ENCODE data around the gene PI16.
A peak's percentile ranks its signal among the peaks of the same experiment; 100 is the strongest.
"Not testable (repeated sequence)": the region's sequence is repeated elsewhere in the genome, so short reads cannot be mapped to it uniquely, and the experiment has no call there.

Gene PI16

GRCh38 chr6:36980876-36981619, 26.5 kb downstream of the PI16 start:
- Mint-ChIP-seq H3K4me1 (peaks cover 22% of the 10 kb centered on the region), H3K36me3 (ENCODE audit: low read depth) (peaks cover 25% of the 10 kb centered on the region), H3K4me3 (no peak overlapping the region), H3K27ac (no peak overlapping the region), H3K9me3 (no peaks in the 10 kb centered on the region), H3K27me3 (no peaks in the 10 kb centered on the region)
- no peak for ATAC-seq
- no peak for DNase-seq

GRCh38 chr6:36983538-36983937, 29.0 kb downstream of the PI16 start:
- no peaks in the 10 kb centered on the region for H3K9me3 Mint-ChIP-seq
- H3K4me1 Mint-ChIP-seq: peaks cover 33% of the 10 kb centered on the region
- H3K27me3 Mint-ChIP-seq: no peaks in the 10 kb centered on the region
- DNase-seq (no peak), ATAC-seq (no peak)
- no peak overlapping the region for H3K4me3 Mint-ChIP-seq
- peaks cover 16% of the 10 kb centered on the region for H3K36me3 Mint-ChIP-seq (ENCODE audit: low read depth)
- no peak overlapping the region for H3K27ac Mint-ChIP-seq

- ATAC-seq (peak; percentile 34), DNase-seq (peak; percentile 73)
- no peaks in the 10 kb centered on the region for H3K27me3 Mint-ChIP-seq
- H3K36me3 Mint-ChIP-seq (ENCODE audit: low read depth): peaks cover 11% of the 10 kb centered on the region
- no peaks in the 10 kb centered on the region for H3K9me3 Mint-ChIP-seq
- H3K27ac Mint-ChIP-seq: no peak overlapping the region
- H3K4me1 Mint-ChIP-seq: peaks cover 30% of the 10 kb centered on the region
- H3K4me3 Mint-ChIP-seq: no peak overlapping the region
These were observed 30.3 kb downstream of the PI16 start for GRCh38 chr6:36984581-36985416.

- DNase-seq: no peak
- H3K36me3 Mint-ChIP-seq (ENCODE audit: low read depth): peaks cover 9% of the 10 kb centered on the region
- ATAC-seq: no peak
- no peak overlapping the region for H3K4me3 Mint-ChIP-seq
- H3K9me3 Mint-ChIP-seq: no peaks in the 10 kb centered on the region
- peaks cover 25% of the 10 kb centered on the region for H3K4me1 Mint-ChIP-seq
- no peak overlapping the region for H3K27ac Mint-ChIP-seq
- H3K27me3 Mint-ChIP-seq: no peaks in the 10 kb centered on the region
These were observed 30.9 kb downstream of the PI16 start for GRCh38 chr6:36985417-36985807.

GRCh38 chr6:36985808-36986703, 31.5 kb downstream of the PI16 start, which contains the start of gene MTCH1:
Gene MTCH1, minus strand, starts transcription at chr6:36986196. Its CDS starts 23 bp downstream, at chr6:36986173.
- Mint-ChIP-seq H3K27ac (peak within 1 kb of the TSS; percentile 95), H3K9me3 (no peaks in the 10 kb centered on the region), H3K4me3 (peak within 1 kb of the TSS; percentile 98), H3K27me3 (no peaks in the 10 kb centered on the region), H3K36me3 (ENCODE audit: low read depth) (peaks cover 7% of the 10 kb centered on the region), H3K4me1 (peaks cover 21% of the 10 kb centered on the region)
- ATAC-seq (peak; percentile 86), DNase-seq (peak; percentile 88)

GRCh38 chr6:36986704-36987047, 32.1 kb downstream of the PI16 start:
- DNase-seq: no peak
- ATAC-seq: no peak
- Mint-ChIP-seq H3K27me3 (no peaks in the 10 kb centered on the region), H3K27ac (peak overlapping the region; percentile 95), H3K9me3 (no peaks in the 10 kb centered on the region), H3K4me1 (peaks cover 16% of the 10 kb centered on the region), H3K4me3 (peak overlapping the region; percentile 98), H3K36me3 (ENCODE audit: low read depth) (peaks cover 6% of the 10 kb centered on the region)

GRCh38 chr6:36989264-36989663, 34.7 kb downstream of the PI16 start:
- no peaks in the 10 kb centered on the region for H3K9me3 Mint-ChIP-seq
- H3K36me3 Mint-ChIP-seq (ENCODE audit: low read depth): peaks cover 2% of the 10 kb centered on the region
- ATAC-seq (no peak), DNase-seq (no peak)
- H3K4me3 Mint-ChIP-seq: no peak overlapping the region
- peaks cover 2% of the 10 kb centered on the region for H3K27me3 Mint-ChIP-seq
- H3K4me1 Mint-ChIP-seq: peaks cover 12% of the 10 kb centered on the region
- no peak overlapping the region for H3K27ac Mint-ChIP-seq

GRCh38 chr6:36990401-36990800, 35.9 kb downstream of the PI16 start:
- DNase-seq; H3K36me3 Mint-ChIP-seq (ENCODE audit: low read depth); H3K9me3 Mint-ChIP-seq; H3K27me3 Mint-ChIP-seq; H3K27ac Mint-ChIP-seq; H3K4me3 Mint-ChIP-seq; ATAC-seq: not testable (repeated sequence)
- H3K4me1 Mint-ChIP-seq: peaks cover 12% of the 10 kb centered on the region

- Mint-ChIP-seq H3K4me3 (no peak overlapping the region), H3K27ac (no peak overlapping the region), H3K27me3 (peaks cover 2% of the 10 kb centered on the region), H3K4me1 (no peaks in the 10 kb centered on the region), H3K9me3 (no peaks in the 10 kb centered on the region), H3K36me3 (ENCODE audit: low read depth) (no peaks in the 10 kb centered on the region)
- DNase-seq: no peak
- ATAC-seq: no peak
These were observed 43.5 kb downstream of the PI16 start for GRCh38 chr6:36997811-36998722.

- no peaks in the 10 kb centered on the region for H3K36me3 Mint-ChIP-seq (ENCODE audit: low read depth)
- H3K27ac Mint-ChIP-seq: no peak overlapping the region
- H3K9me3 Mint-ChIP-seq: no peaks in the 10 kb centered on the region
- no peak for DNase-seq
- ATAC-seq: no peak
- peaks cover under 1% of the 10 kb centered on the region for H3K4me1 Mint-ChIP-seq
- no peak overlapping the region for H3K4me3 Mint-ChIP-seq
- H3K27me3 Mint-ChIP-seq: peaks cover 2% of the 10 kb centered on the region
These were observed 44.1 kb downstream of the PI16 start for GRCh38 chr6:36998723-36999038.

GRCh38 chr6:36999061-36999750, 44.7 kb downstream of the PI16 start:
- no peak for ATAC-seq
- H3K4me1 Mint-ChIP-seq: peaks cover 2% of the 10 kb centered on the region

GRCh38 chr6:36999751-37000125, 45.2 kb downstream of the PI16 start:
- H3K36me3 Mint-ChIP-seq (ENCODE audit: low read depth): no peaks in the 10 kb centered on the region
- ATAC-seq (no peak), DNase-seq (no peak)
- H3K4me3 Mint-ChIP-seq: no peak overlapping the region
- H3K9me3 Mint-ChIP-seq: no peaks in the 10 kb centered on the region
- peaks cover 2% of the 10 kb centered on the region for H3K4me1 Mint-ChIP-seq
- H3K27ac Mint-ChIP-seq: no peak overlapping the region
- H3K27me3 Mint-ChIP-seq: no peaks in the 10 kb centered on the region

More at GRCh38 chr6:36999061-36999750, 44.7 kb downstream of the PI16 start:
- Mint-ChIP-seq H3K9me3 (no peaks in the 10 kb centered on the region), H3K36me3 (ENCODE audit: low read depth) (no peaks in the 10 kb centered on the region), H3K27me3 (no peaks in the 10 kb centered on the region), H3K27ac (no peak overlapping the region), H3K4me3 (no peak overlapping the region)
- no peak for DNase-seq

Measured in activated naive CD8-positive, alpha-beta T cell treated with anti-CD3 and anti-CD28 coated beads, Interleukin-2, amount 50 U/mL, for 24 hours (primary cell).